Mesodermal cell (in vitro differentiated cells): ENCODE data around the gene P2RY10.
"Not testable (repeated sequence)": the region's sequence is repeated elsewhere in the genome, so short reads cannot be mapped to it uniquely, and the experiment has no call there.

Experiments
- H3K27ac ChIP-seq: 2 replicates; pipeline ENCODE4 v1.7.0; 2013; ENCODE audit warnings: mild to moderate bottlenecking, low read depth, low read length, moderate library complexity; ENCODE audit not compliant: severe bottlenecking
- H3K36me3 ChIP-seq: 2 replicates; pipeline ENCODE4 v1.7.1; 2013; ENCODE audit warnings: mild to moderate bottlenecking, low read length, moderate library complexity; ENCODE audit not compliant: control insufficient read depth, insufficient read depth
- H3K4me1 ChIP-seq: one replicate; pipeline ENCODE4 v1.7.1; 2013; ENCODE audit warnings: mild to moderate bottlenecking, low read length; ENCODE audit not compliant: insufficient read depth, control insufficient read depth, poor library complexity, severe bottlenecking
- H3K4me3 ChIP-seq: 2 replicates; pipeline ENCODE4 v1.7.0; 2013; ENCODE audit warnings: low read length, control low read depth, mild to moderate bottlenecking; ENCODE audit not compliant: insufficient read depth, poor library complexity, severe bottlenecking; ENCODE audit errors: extremely low read depth
- H3K9me3 ChIP-seq: 2 replicates; pipeline ENCODE4 v1.7.1; 2013; ENCODE audit warnings: mild to moderate bottlenecking, low read length, moderate library complexity; ENCODE audit not compliant: control insufficient read depth
- WGBS, 2 experiments: methylation state at CpG; one replicate each; pipeline ENCODE4 v1.1.5; 2013; ENCODE audit warnings: missing lambda C conversion rate in 2 of 2; ENCODE audit not compliant: insufficient coverage in 2 of 2; 5-methylcytosine and 5-hydroxymethylcytosine counted together

The P2RY10 gene

DNA sequence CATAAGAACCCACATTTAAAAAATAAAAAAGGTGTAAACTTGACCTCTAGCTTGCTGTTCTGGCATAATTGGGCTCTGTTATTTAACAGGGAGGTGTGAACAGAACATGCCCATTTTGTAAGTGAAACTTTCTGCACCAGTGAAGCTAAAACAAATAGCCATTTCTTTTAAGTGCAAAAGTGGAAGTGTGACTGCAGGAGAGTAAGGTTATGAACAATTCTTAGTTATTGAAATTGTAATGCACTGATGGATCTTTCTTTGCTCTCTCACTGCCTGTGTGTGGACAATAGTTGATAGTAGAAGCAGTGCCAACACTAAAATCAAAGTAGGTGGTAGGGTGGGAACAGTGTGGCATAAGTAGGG, 12.6 kb downstream of the P2RY10 start:
- H3K4me1 ChIP-seq: peaks cover 11% of the 10 kb centered on the region
- H3K4me3 ChIP-seq: no peak overlapping the region
- no peaks in the 10 kb centered on the region for H3K36me3 ChIP-seq
- H3K27ac ChIP-seq: no peak overlapping the region
- H3K9me3 ChIP-seq: no peaks in the 10 kb centered on the region

DNA sequence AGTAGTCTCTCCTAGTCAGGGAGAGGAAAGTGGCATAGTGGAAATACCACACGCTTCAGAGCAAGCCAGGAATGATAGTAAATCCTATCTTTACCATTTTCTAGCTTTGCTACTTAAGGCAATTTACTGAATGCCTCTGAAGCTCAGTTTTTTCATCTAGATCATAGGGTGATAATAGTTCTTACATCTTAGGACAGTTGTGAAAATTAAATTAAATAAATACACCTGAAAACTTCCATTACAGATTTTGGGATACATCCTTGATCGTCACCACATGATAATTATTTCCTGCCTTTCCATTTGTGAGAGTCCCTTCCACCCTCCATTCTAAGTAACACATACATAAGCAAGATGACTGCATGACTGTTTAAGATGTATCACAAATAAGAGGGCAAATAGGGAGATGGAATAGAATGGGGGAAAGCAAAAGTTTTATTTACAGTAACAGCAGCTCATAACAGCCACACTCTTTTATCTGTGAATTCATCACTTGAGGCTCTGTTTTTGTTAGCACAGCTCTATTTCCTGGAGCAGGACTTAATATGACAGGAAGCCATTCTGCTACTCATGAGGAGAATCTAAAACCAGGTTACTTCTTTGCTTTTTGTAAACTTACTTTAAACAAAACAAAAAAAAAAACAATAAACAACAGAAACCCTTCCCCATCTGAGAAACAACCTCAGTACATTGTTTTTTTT, 13.4 kb downstream of the P2RY10 start:
- Histone ChIP-seq H3K9me3 (no peaks in the 10 kb centered on the region), H3K4me1 (peaks cover 11% of the 10 kb centered on the region), H3K36me3 (no peaks in the 10 kb centered on the region), H3K27ac (no peak overlapping the region), H3K4me3 (no peak overlapping the region)
- whole genome bisulfite sequencing, 2 experiments: no CpG with 5 or more reads among the region's 2 CpGs

DNA sequence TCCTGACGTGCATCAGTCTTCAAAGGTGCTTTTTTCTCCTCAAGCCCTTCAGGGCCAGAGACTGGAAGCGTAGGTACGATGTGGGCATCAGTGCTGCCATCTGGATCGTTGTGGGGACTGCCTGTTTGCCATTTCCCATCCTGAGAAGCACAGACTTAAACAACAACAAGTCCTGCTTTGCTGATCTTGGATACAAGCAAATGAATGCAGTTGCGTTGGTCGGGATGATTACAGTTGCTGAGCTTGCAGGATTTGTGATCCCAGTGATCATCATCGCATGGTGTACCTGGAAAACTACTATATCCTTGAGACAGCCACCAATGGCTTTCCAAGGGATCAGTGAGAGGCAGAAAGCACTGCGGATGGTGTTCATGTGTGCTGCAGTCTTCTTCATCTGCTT, 15.7 kb downstream of the P2RY10 start:
- Histone ChIP-seq H3K4me1 (peaks cover 11% of the 10 kb centered on the region), H3K4me3 (no peak overlapping the region), H3K36me3 (no peaks in the 10 kb centered on the region), H3K27ac (no peak overlapping the region), H3K9me3 (no peaks in the 10 kb centered on the region)
- WGBS, 2 experiments: 96% methylated on average over 4 to 7 of the region's 8 CpGs

DNA sequence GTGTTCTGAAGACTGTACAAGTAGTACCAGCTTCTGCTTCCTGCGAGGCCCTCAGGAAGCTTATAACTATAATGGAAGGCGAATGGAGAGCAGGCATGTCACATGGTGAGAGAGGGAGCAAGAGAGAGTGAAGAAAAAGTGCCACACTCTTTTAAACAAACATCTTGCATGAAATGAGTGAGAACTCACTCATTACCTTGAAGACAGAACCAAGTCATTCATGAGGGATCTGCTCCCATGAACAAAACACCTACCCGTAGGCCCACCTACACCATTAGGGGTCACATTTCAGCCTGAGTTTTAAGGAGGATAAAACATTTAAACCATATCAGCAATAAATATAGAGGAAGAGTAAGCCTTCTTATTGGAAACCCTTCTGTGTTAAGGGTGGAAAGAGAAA, 19.4 kb downstream of the P2RY10 start:
- H3K4me3 ChIP-seq: no peak overlapping the region
- no peaks in the 10 kb centered on the region for H3K4me1 ChIP-seq
- no peaks in the 10 kb centered on the region for H3K36me3 ChIP-seq
- WGBS, 2 experiments: no CpG with 5 or more reads among the region's 3 CpGs
- H3K9me3 ChIP-seq: no peaks in the 10 kb centered on the region
- H3K27ac ChIP-seq: no peak overlapping the region

DNA sequence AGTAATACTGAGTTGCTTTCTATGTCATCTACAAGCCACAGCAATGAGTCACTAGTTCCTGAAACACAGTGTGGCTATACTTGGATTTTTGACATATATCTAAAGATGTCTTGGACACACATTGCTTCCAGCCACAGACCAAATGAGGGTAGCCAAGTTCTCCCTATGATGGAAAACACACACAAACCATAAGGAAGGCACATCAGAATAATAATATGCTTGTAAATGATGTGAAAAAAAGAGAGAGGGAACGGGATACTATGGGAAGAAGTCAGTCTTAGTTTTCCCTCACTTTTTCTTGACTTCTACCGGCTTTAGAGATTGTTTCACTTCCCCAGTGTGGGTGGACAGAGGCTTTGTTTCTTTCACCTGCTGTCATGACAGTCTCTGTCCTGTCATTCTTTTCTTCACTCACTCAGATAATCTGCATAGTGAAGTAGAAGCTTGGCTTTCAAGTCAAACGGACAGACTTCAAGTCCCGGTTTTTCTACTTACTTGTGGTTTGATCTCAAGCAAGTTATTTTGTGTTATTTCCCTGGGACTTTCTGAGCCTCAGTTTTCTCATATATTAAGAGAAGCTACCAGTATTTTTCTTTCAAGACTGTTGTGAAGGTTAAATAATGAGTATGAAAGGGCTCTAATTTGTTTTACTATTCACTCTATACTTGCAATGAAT, 34.7 kb downstream of the P2RY10 start:
- WGBS, 2 experiments: no CpG with 5 or more reads among the region's 4 CpGs
- no peaks in the 10 kb centered on the region for H3K4me1 ChIP-seq
- H3K4me3 ChIP-seq: no peak overlapping the region
- no peaks in the 10 kb centered on the region for H3K9me3 ChIP-seq
- H3K36me3 ChIP-seq: no peaks in the 10 kb centered on the region
- H3K27ac ChIP-seq: no peak overlapping the region

DNA sequence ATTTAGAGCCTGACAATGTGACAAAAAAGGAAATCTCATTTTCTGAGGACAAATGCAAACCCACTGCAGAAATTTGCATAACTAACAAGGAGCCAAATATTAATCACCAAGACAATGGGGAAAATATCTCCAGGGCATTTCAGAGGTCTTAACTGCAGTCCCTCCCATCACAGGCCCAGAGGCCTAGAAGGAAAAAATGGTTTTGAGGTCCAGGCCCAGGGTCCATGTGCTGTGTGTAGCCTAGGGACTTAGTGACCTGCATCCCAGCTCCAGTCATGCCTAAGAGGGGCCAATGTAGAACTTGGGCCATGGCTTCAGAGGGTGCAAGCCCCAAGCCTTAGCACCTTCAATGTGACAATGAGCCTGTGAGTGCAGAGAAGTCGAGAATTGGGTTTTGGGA, 44.2 kb downstream of the P2RY10 start:
- H3K9me3 ChIP-seq: no peaks in the 10 kb centered on the region
- no peaks in the 10 kb centered on the region for H3K36me3 ChIP-seq
- no peak overlapping the region for H3K4me3 ChIP-seq
- H3K4me1 ChIP-seq: no peaks in the 10 kb centered on the region
- WGBS, 2 experiments: 71% methylated on average over 1 of the region's 1 CpG; no CpG with 5 or more reads in 1 of the 2 experiments
- H3K27ac ChIP-seq: no peak overlapping the region

DNA sequence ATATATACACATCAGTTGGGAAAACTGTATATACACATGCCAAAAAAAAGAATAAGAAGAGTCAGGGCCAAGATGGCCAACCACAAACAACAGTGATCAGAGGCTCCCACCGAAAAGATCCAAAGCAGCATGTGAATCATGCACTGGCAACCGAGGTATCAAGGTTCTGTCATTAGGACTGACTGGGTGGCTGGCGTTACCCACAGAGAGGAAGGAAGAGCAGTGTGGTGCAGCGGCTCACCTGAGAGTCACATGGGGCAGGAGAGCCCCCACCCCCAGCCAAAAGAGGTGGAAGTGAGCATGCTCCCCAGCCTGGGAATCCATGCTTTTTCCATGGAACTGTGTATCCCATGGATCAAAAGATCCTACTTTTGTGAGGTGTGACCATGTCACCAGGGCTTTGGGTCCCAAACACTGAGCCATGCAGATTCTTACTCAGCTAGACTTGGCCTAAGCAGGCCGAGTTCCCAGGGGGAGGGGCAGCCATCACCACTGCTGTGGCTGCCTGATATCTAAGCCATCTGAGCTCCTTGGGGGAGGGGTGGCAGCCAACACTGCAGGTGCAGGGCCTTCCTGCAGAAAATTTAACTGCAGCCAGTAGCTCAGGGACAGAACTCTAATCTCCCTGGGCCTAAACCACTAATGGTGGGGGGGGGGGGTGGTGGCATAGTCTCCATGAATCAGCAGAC, 52.8 kb downstream of the P2RY10 start:
- H3K4me1 ChIP-seq: no peaks in the 10 kb centered on the region
- H3K4me3 ChIP-seq: no peak overlapping the region
- H3K9me3 ChIP-seq: no peaks in the 10 kb centered on the region
- WGBS, 2 experiments: 60 to 80% methylated on average over 1 of the region's 5 CpGs
- no peak overlapping the region for H3K27ac ChIP-seq
- no peaks in the 10 kb centered on the region for H3K36me3 ChIP-seq

DNA sequence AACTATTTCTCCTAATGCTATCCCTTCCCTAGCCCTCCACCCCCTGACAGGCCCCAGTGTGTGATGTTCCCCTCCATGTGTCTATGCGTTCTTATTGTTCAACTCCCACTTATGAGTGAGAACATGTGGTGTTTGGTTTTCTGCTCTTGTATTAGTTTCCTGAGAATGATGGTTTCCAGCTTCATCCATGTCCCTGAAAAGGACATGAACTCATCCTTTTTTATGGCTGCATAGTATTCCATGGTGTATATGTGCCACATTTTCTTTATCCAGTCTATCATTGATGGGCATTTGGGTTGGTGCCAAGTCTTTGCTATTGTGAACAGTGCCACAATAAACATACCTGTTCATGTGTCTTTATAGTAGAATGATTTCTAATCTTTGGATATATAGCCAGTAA, 62.3 kb downstream of the P2RY10 start:
- H3K27ac ChIP-seq: not testable (repeated sequence)

More for the DNA sequence above, 62.3 kb downstream of the P2RY10 start:
- no CpG with 5 or more reads among the region's 1 CpG for WGBS, 2 experiments
- not testable (repeated sequence) for H3K36me3 ChIP-seq, H3K4me3 ChIP-seq, H3K9me3 ChIP-seq, H3K4me1 ChIP-seq
